Ishikawa (cell line): ENCODE results near the gene FCN3.

Source experiments
- CEBPB ChIP-seq: IDR thresholded peaks from 2 replicates; pipeline ENCODE4 v1.6.1; 2012
- CREB1 ChIP-seq: IDR thresholded peaks from 2 replicates; pipeline ENCODE4 v1.6.1; 2012; ENCODE audit warnings: low read depth
- EGR1 ChIP-seq: IDR thresholded peaks from 2 replicates; pipeline ENCODE4 v1.6.1; 2012
- EP300 ChIP-seq: IDR thresholded peaks from 2 replicates; pipeline ENCODE4 v1.6.1; 2012; ENCODE audit warnings: borderline replicate concordance
- FOXM1 ChIP-seq: IDR thresholded peaks from 2 replicates; pipeline ENCODE4 v1.6.1; 2012; ENCODE audit warnings: low read depth, borderline replicate concordance
- MAX ChIP-seq: IDR thresholded peaks from 2 replicates; pipeline ENCODE4 v1.6.1; 2012
- NFIC ChIP-seq: IDR thresholded peaks from 2 replicates; pipeline ENCODE4 v1.6.1; 2012
- RAD21 ChIP-seq: IDR thresholded peaks from 2 replicates; pipeline ENCODE4 v1.6.1; 2012; ENCODE audit warnings: low read depth
- REST ChIP-seq: IDR thresholded peaks from 2 replicates; pipeline ENCODE4 v1.6.1; 2012; ENCODE audit warnings: low read depth, mild to moderate bottlenecking
- TAF1 ChIP-seq: IDR thresholded peaks from 2 replicates; pipeline ENCODE4 v1.6.1; 2012; ENCODE audit warnings: low read depth, mild to moderate bottlenecking
- TCF12 ChIP-seq: IDR thresholded peaks from 2 replicates; pipeline ENCODE4 v1.6.1; 2012; ENCODE audit warnings: low read depth
- TEAD4 ChIP-seq: IDR thresholded peaks from 2 replicates; pipeline ENCODE4 v1.6.1; 2012
- USF1 ChIP-seq: IDR thresholded peaks from 2 replicates; pipeline ENCODE4 v1.6.1; 2012
- YY1 ChIP-seq: IDR thresholded peaks from 2 replicates; pipeline ENCODE4 v1.6.1; 2012; ENCODE audit warnings: low read depth
- ZBTB7A ChIP-seq: IDR thresholded peaks from 2 replicates; pipeline ENCODE4 v1.6.1; 2012; ENCODE audit warnings: low read depth

Gene FCN3

GRCh38 chr1:27355683-27356082 is 18.9 kb downstream of the FCN3 start:
- no peak for TF ChIP-seq TAF1
- no peak for TF ChIP-seq TEAD4
- no peak for TF ChIP-seq FOXM1
- no peak for TF ChIP-seq CEBPB
- no peak for TF ChIP-seq ZBTB7A
- no peak for TF ChIP-seq TCF12
- no peak for TF ChIP-seq USF1
- TF ChIP-seq EGR1, result no peak
- TF ChIP-seq EP300, result no peak
- no peak for TF ChIP-seq CREB1
- TF ChIP-seq YY1, result no peak
- TF ChIP-seq MAX, result no peak

GRCh38 chr1:27353629-27354028 is 21.0 kb downstream of the FCN3 start:
- no peak for TF ChIP-seq TAF1
- no peak for TF ChIP-seq CREB1
- TF ChIP-seq YY1, result no peak
- TF ChIP-seq REST, result no peak
- TF ChIP-seq TCF12, result no peak
- no peak for TF ChIP-seq FOXM1

- TF ChIP-seq EGR1 (no peak), MAX (no peak), TAF1 (no peak), REST (no peak), EP300 (no peak), TCF12 (no peak), FOXM1 (no peak), USF1 (no peak), TEAD4 (no peak), NFIC (no peak)
Measured at GRCh38 chr1:27353166-27353565, 21.5 kb downstream of the FCN3 start.

- TF ChIP-seq NFIC (no peak), TEAD4 (no peak), RAD21 (no peak), TCF12 (no peak), CREB1 (no peak), MAX (no peak), CEBPB (no peak), YY1 (no peak), ZBTB7A (no peak), FOXM1 (no peak), REST (no peak), EP300 (no peak), TAF1 (no peak), EGR1 (no peak), USF1 (no peak)
Measured at GRCh38 chr1:27351541-27352107, 23.0 kb downstream of the FCN3 start.
